ENCODE results near the gene CCDC169.

The CCDC169 gene

DNA sequence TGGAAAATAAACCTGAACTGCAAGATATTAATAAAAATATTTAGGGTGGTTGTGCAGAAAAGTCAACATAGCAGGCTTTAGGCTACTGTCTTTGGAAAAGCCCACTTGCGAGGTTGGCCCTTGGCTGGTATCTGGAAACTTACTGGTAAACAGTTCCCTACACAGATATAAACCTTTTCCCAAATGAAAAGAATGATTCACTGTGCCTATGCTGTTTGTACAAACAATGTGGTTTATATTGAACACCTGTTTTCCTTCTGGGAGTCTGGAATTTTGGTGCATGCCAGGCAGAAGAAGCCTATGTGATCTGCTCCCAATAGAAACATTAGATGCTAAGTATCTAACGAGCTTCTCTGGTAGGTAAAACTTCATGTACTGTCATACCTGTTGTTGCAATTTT lies 53.5 kb downstream of the CCDC169 start:
- DNase-seq (ENCODE audit: low read depth), result no peak

DNA sequence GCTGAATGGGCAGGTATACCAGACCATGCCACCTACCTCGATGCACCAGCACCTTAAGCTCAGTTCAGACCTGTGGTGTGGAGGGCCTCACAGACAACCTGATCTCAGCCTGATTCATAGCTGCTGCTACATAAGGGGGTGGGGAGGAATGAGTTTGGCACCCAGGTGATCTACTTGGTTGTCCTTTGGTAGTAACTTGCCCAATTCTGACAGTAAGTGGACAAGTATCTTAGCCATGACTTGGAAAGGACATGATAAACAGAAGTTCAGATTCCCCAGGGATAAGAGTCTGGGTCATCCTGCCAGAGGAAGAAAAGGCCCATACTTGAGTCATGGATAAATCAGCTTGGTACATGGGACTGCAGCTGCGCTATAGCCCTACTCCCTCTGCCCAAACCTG lies 54.9 kb downstream of the CCDC169 start:
- DNase-seq (ENCODE audit: low read depth), result no peak

DNA sequence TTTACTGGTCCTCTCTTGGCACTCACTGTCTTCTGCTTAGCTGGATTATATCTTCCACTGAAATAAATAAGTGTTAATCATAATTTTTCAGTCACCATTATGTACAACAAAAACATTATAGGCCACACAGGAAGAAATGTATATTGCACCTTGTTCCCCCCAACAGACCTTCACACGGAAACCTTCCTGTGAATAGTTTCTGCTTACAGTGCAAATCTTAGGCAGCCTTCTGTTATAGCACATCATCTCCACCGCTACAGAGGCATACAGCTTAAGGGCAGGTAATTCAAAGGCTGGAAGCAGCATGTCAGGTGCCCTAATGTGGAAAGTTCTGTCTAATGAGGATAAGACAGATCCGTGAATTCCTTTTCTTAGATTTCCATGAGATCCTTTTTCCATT lies 66.4 kb downstream of the CCDC169 start:
- no peak for DNase-seq (ENCODE audit: low read depth)

DNA sequence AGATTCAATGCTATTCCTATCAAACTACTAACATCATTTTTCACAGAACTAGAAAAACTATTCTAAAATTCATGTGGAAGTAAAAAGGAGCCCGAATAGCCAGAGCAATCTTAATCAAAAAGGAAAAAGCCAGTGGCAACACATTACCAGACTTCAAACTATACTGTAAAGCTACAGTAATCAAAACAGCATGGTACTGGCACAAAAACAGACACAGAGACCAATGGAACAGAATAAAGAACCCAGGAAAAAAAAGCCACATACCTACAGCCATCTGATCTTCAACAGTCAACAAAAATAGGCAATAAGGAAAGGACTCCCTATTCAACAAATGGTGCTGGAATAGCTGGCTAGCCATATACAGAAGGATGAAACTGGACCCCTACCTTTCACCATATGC lies 72.9 kb downstream of the CCDC169 start:
- no peak for DNase-seq (ENCODE audit: low read depth)

DNA sequence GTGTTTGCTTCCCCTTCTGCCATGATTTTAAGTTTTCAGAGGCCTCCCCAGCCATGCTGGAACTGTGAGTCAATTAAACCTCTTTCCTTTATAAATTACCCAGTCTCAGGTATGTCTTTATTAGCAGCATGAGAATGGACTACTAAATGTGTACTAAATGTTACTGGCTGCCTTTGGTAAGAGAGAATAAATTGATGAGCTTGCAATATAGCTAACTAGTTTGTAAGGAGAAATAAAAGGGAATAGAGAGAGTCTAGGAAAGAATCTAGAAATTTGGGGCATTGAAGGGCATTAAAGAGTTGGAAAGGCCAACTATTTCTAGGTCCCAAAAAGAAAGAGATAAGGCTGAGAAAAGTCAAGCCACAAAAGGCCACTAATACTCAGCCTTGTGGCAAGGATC lies 77.7 kb downstream of the CCDC169 start:
- DNase-seq (ENCODE audit: low read depth), result no peak

DNA sequence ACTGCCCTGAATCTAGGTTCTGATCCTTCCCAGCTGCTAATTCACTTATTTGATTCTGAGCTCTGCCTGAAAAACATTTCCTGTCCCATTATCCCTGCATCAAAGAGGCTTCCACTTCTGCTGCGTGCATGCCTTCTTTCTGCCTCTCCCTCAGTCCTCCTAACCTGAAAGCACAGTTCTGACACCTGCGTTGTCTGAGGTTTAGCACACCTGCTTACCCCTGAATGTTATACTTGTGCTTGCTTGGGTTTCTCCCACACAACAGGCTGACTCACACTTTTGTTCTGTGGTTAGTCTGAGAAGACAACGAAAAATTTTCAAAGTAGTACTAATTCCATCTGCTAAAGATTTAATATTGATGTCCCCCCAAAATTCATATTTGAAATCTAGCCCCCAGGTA lies 80.2 kb downstream of the CCDC169 start:
- no peak for DNase-seq (ENCODE audit: low read depth)

DNA sequence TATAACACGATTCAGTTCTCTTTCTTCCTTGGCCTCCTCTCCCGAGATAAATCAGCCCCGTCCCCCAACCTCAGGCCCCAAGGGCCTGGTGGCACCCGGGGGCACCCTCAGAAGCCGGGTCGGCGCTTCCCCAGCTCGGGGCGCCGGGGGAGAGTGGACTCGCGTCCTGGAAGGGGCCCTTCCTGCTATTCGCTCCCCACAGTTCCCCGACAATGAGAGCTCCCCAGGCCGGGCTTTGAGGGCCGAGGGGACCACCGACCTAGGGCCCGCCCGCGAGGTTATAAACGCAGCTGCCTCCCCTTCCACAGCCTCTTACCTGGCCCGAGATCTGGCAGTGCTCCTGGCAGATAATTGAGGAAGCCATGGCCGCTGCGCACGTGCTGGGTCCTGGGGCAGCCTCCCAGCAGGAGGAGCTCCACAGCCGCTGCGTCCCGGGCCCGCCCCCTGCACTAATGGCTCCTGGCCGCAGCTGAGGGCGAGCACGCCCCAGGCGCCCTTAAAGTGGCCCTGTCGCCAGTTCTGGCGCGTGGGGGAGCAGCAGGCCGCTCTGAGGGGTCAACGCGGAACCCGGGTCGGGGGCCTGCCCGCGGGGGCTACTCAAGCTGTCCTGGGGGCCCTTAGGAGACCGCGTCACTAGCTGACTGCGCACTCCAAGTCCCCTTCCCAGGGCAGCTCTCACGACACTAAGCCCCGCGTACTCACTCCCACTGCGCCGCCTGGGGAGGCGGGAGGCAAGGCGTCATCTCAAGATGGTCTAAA lies 83.3 kb downstream of the CCDC169 start, which contains the start of gene SOHLH2:
SOHLH2 (minus strand) TSS at position 394 of the 759 bp plus-strand sequence; CDS start at position 364, 30 bp downstream.
- no peak for DNase-seq (ENCODE audit: low read depth)

DNA sequence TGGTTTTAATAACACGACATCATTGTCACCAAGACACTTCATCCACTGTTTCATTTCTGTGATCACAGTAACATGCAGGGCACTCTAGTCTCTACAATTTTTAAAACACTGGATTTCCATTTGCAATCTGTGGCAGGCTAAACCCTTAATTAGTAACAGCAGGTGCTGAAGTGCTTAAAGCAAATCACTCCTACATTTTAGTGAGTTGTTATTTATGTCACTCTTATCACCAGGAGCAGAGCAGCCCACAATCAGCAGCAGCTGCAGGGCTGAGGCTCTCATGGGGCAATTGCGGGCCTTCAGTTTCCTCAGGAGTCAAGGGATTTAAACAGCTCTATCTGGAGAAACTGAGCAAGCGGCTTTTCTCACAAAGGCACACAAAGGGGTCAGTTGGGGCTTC lies 84.8 kb downstream of the CCDC169 start:
- no peak for DNase-seq (ENCODE audit: low read depth)

DNA sequence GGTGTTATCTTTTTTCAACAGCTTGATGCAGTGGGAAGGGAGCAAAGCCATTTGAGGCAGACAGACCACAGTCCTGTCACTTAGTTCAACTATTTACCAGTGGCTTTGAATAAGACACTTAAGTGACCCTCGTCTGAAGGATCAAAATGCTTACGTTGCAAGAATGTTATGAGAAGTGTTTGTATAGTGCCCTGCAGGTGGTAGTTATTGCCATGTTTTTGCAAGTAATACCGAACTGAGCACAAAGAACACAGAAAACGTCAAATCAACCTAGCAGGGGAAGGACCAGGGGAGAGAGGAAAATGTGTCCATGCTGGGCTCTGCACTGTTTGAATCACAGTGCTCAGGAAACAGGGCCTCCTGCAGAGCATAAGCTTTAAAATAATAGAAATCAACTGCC lies 86.0 kb downstream of the CCDC169 start:
- DNase-seq (ENCODE audit: low read depth), result no peak

DNA sequence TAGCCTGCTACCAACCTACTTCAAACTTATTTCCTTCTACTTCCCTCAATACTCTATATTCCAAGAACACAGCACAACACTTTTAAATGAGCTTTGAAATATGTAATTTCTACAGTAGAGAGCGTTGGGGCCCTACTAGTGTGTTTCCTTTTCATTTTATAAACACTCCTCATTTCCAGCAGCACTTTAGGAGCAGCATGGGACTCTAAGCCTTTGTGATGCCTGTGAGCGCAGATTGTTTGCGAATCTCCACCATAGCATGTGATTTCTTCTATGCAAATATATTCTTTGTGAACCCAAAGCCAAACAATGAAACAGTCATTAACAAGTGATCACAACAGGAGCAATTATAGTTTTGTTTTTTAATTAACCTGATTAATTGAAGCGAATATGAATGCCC lies 86.9 kb downstream of the CCDC169 start:
- no peak for DNase-seq (ENCODE audit: low read depth)

DNA sequence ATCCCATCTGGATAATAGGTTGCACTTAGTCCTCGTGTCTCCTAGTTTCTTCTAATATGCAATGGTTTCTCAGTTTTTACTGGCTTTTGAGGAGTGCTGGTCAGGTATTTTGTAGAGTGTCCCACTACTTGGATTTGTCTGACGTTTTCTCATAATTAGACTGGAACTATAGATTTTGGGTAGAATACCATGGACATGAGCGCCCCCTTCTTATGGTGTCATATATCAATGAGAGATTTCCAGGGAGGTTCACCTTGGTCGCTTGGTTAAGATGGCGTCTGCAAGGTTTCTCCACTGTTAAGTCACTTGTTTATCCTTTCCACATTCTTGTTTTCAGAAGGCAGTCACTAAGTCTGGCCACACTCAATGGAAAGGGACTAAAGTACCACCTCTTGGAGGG lies 89.9 kb downstream of the CCDC169 start:
- DNase-seq (ENCODE audit: low read depth), result no peak

DNA sequence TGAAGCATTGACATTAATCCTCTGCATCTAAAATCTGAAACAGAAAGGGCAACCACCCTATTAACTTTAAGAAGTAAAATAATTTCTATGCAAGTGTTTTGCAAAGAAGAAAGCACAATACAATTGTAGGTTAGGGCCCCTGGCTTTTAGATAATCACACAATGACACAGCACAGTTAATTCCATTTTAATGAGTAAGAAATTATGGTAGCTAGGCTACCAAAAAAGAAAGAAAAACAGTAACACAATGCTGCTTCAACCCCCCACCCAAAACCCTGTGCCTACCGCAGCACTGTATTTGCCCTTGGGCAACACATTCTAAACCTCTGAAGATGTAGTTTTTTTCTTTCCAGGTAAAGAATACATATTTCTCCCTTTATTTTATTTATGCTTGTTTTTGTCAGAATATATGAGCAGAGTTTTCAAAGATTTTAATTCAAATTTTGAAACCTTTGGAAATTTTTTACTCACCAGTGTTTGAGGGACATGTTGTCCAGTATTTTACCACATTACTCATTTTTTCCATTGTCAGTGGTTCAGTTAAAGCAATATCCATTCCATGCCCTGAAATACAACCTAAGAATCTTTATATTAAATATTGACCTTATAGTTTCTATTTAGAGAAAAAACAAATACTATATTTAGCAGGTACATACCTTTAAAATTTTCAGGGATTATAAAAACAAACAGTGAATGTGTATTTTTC lies 104.3 kb downstream of the CCDC169 start:
- DNase-seq (ENCODE audit: low read depth), result no peak

DNA sequence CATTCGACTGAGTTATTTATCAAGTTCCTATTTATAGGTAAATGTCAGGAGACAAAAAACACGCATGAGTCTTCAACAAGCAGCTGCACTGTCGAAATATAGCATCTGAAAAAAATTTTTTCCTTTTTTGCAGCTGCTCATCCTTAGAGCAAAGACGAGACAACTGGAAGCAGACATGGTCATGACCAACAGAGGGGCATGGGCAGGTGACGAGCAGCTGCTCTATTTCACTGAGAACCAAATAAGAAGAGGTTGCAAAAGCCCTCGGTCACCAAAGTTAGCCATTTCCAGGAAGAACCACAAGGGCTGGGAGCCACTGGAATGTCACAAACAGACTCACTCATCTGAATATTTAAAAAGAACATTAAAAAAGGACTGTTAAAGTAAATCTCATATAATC lies 105.4 kb downstream of the CCDC169 start:
- DNase-seq (ENCODE audit: low read depth), result no peak

DNA sequence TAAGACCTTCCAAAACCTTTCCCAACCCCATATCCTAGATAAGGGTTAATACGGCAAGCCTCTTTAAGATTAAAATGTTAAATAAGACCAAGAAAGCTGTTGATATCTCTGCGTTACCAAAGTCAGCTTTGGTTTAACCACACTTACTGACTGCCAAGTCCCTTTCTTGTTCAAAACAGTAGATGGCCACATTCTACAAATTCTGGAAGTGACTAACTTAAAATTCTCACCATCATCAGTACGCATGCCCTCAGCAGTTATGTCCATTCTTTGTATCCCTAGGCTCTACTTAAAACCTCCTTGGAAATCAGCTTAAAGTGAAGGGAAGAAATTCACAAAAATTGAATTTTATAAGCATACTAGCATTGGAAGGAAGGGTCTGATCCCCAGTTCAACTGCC lies 106.8 kb downstream of the CCDC169 start:
- DNase-seq (ENCODE audit: low read depth), result no peak

DNA sequence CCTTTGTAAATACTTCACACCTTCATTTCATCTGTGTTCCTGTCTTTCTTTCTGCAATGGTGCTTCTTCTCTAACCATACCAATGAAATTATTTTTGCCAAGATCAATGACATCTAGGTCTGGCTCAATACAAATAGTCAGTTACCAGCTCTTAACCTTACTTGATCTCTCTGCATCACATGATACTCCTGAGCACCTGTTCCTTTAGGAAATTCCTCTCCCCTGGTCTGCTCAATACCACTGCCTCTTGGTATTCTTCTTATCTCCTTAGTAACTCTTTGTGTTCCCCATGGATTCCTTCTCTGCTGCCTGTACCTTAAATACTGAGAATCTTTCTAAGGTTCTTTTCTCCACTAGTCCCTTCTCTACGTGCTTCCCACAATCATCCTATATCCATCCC lies 109.2 kb downstream of the CCDC169 start:
- no peak for DNase-seq (ENCODE audit: low read depth)

DNA sequence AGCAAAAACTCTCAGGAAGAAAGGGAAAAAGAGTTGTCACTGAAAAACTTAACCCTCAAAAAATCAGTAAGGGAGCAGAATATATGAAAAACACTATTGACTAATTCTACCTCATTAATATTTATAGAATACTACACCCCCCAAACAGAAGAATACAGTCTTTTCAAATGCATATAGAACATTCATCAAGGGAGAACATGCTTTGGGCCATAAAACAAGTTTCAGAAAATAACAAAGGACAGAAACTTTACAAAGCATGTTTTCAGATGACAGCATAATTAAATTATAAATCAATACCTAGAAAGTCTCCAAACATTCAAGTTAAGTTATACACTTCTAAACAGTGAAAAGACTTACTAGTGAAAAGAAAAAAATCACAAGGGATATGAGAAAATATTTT lies 113.7 kb downstream of the CCDC169 start:
- DNase-seq (ENCODE audit: low read depth), result no peak

All from stimulated activated CD8-positive, alpha-beta memory T cell treated with anti-CD3 and anti-CD28 coated beads, Interleukin-7, amount 100 ng/mL, for 24 hours (primary cell).